ENCODE measurements around the gene SLC1A7. TPM values are rescaled to one million over a fixed set of nuclear protein-coding genes. Genes with fewer than 3 reads are reported as not detected.

The SLC1A7 gene
- total RNA-seq, 4 donors from 2014 or later: 0.54 to 1.6 (median 0.62) TPM; not detected in 1

- TF ChIP-seq CTCF (IDR thresholded peaks at IDR 0.05) (no peak), POLR2A (IDR thresholded peaks at IDR 0.05) (no peak), EP300 (IDR thresholded peaks at IDR 0.05) (no peak), POLR2AphosphoS5 (IDR thresholded peaks at IDR 0.05) (no peak)
- Histone ChIP-seq H3K27ac (peak overlapping the region in 1 of 4 donors; percentile 10), H3K4me3 (no peak overlapping the region), H3K4me1 (peaks cover 0 to 15% (median 0%) of the 10 kb centered on the region in 3 donors), H3K9me3 (no peaks in the 10 kb centered on the region), H3K27me3 (no peaks in the 10 kb centered on the region), H3K36me3 (peaks cover 0 to 28% of the 10 kb centered on the region in 2 donors)
- WGBS, 2 donors (ENCODE audit: low coverage in 1 of 2): 83 to 95% methylated on average over 3 to 9 of the region's 9 CpGs
- no peak for ATAC-seq
These were observed 66.3 kb downstream of the SLC1A7 start for GRCh38 chr1:53076165-53076564.

- no peak overlapping the region for H3K4me3 ChIP-seq
- WGBS, 2 donors (ENCODE audit: low coverage in 1 of 2): 92% methylated on average over 2 of the region's 8 CpGs; no CpG with 5 or more reads in 1 of the 2 donors
- H3K27ac ChIP-seq: peak overlapping the region in 1 of 4 donors; percentile 10
- peaks cover 0 to 25% of the 10 kb centered on the region in 2 donors for H3K36me3 ChIP-seq
- no peak for TF ChIP-seq POLR2A (IDR thresholded peaks at IDR 0.05)
- no peak for TF ChIP-seq CTCF (IDR thresholded peaks at IDR 0.05)
- TF ChIP-seq POLR2AphosphoS5 (IDR thresholded peaks at IDR 0.05): no peak
- no peak for TF ChIP-seq EP300 (IDR thresholded peaks at IDR 0.05)
- ATAC-seq: no peak
- peaks cover 0 to 15% (median 0%) of the 10 kb centered on the region in 3 donors for H3K4me1 ChIP-seq
- H3K27me3 ChIP-seq: no peaks in the 10 kb centered on the region
- no peaks in the 10 kb centered on the region for H3K9me3 ChIP-seq
These were observed 66.7 kb downstream of the SLC1A7 start for GRCh38 chr1:53075761-53076163.

GRCh38 chr1:53075206-53075605, 67.2 kb downstream of the SLC1A7 start:
- Histone ChIP-seq H3K9me3 (no peaks in the 10 kb centered on the region), H3K27me3 (no peaks in the 10 kb centered on the region), H3K4me3 (no peak overlapping the region), H3K4me1 (peaks cover 0 to 15% (median 0%) of the 10 kb centered on the region in 3 donors), H3K36me3 (peaks cover 0 to 26% of the 10 kb centered on the region in 2 donors), H3K27ac (peak overlapping the region in 1 of 4 donors; percentile 32)
- TF ChIP-seq CTCF (IDR thresholded peaks at IDR 0.05): no peak
- no peak for TF ChIP-seq EP300 (IDR thresholded peaks at IDR 0.05)
- TF ChIP-seq POLR2A (IDR thresholded peaks at IDR 0.05): no peak
- no peak for TF ChIP-seq POLR2AphosphoS5 (IDR thresholded peaks at IDR 0.05)
- no peak for ATAC-seq
- WGBS, 2 donors (ENCODE audit: low coverage in 1 of 2): 100% methylated on average over 1 of the region's 4 CpGs

DNA sequence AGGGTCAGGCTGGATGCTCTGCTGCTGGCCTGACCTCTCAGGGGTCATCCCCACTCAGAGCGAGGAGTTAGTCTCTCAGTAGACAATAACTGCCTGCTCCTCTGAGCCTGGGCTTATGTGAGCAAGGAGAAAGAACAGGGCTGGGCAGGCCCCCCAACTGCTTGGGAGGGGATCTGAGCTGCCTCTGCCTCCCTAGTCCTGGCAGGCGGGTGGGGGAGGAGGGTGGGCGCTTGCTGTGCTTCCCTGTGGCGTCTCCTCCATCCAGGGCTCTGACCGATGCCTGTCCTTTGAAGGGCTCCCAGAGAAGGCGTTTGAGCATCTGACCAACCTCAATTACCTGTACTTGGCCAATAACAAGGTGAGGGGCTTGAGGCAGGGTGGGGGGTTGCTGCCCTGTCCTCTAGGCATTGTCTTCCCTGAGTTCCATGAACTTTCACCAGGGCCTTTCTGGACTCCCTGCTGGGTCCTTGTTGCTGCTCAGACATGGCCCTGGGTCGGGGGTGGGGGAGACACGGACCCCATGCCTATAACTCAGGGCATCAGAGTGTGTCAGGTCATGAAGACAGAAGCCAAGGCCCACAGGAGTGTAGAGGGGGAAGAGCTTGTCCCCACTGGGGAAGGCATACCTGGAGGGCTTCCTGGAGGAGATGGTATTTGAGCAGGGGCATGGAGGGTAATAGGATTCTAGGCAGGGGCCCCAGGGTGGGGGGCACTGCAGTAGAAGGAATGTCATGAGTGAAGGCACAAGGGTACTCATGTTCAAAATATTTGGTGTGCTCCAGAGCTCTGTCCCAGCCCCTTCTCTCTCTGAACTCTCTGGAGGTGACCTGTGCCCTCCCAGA, 67.9 kb downstream of the SLC1A7 start:
- ATAC-seq: no peak
- H3K36me3 ChIP-seq: peaks cover 0 to 33% of the 10 kb centered on the region in 2 donors
- TF ChIP-seq POLR2A (IDR thresholded peaks at IDR 0.05): no peak
- no peak for TF ChIP-seq POLR2AphosphoS5 (IDR thresholded peaks at IDR 0.05)
- no peak for TF ChIP-seq CTCF (IDR thresholded peaks at IDR 0.05)
- no peak for TF ChIP-seq EP300 (IDR thresholded peaks at IDR 0.05)
- no peak overlapping the region for H3K4me3 ChIP-seq
- no CpG with 5 or more reads among the region's 8 CpGs for WGBS, 2 donors (ENCODE audit: low coverage in 1 of 2)
- H3K27ac ChIP-seq: peak overlapping the region in 3 of 4 donors; percentile 32 to 65 (median 61)
- H3K9me3 ChIP-seq: no peaks in the 10 kb centered on the region
- H3K27me3 ChIP-seq: no peaks in the 10 kb centered on the region
- peaks cover 0 to 15% (median 0%) of the 10 kb centered on the region in 3 donors for H3K4me1 ChIP-seq
